Astrocyte of the spinal cord (primary cell): ENCODE results near the gene DBNL.
A peak's percentile ranks its signal among the peaks of the same experiment; 100 is the strongest.

ENCODE experiments used
- DNase-seq: peaks from one replicate; pipeline ENCODE4 v3.0.0; 2011; ENCODE audit warnings: low read depth, low spot score
- H3K4me3 ChIP-seq: 2 replicates; pipeline ENCODE4 v1.5.1; 2011; ENCODE audit warnings: low read depth, mild to moderate bottlenecking, low read length, moderate library complexity
- CTCF ChIP-seq: IDR thresholded peaks from 2 replicates; pipeline ENCODE4 v1.5.1; 2012; ENCODE audit warnings: low read depth, mild to moderate bottlenecking, low read length, inconsistent platforms
- in situ Hi-C: cut with HindIII; loops from 2 replicates; pipeline ENCODE4 v1.10.0; 2017; ENCODE audit warnings: low sequenced_read_pairs

DBNL gene

DNA sequence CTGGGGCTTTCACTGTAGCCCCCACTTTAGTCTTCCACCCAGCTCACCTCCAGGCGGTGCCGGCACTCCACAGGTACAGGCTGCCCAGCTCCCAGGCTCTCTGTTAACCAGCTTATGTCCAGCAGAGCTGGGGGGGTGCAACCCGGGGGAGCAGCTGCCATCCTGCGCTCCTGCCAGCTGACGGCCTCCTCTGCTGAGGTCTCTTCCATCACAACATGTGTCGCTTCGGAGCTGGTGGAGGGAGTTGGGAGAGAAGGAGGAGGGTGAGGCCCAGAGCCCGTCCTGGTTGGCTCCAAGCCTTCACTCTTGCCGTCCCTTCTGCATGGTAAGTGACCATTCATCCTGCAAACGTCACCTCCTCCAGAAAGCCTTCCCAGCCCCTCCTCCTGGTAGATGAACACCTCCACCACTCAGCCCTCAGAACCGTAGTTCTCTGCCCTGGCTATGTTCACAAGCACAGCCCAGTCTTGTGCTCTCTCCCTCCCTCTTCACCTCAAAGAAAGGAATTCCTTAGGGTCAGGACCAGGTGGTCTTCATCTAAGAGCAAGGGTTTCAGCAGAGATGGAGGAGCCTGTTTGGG lies 36.3 kb downstream of the DBNL start:
- no peak for TF ChIP-seq CTCF
- H3K4me3 ChIP-seq, result no peak overlapping the region

GRCh38 chr7:44081266-44081748 lies 36.8 kb downstream of the DBNL start:
- peak overlapping the region; percentile 75 for H3K4me3 ChIP-seq
- TF ChIP-seq CTCF, result no peak
- in situ Hi-C loops, result no loop called here
- DNase-seq, result no peak

More for the DNA sequence above, 36.3 kb downstream of the DBNL start:
- in situ Hi-C loops, result no loop called here
- DNase-seq, result no peak

GRCh38 chr7:44082541-44083207 lies 38.2 kb downstream of the DBNL start:
- peak overlapping the region; percentile 75 for H3K4me3 ChIP-seq
- in situ Hi-C loops, result no loop called here
- peak; percentile 99 for DNase-seq
- TF ChIP-seq CTCF, result no peak

DNA sequence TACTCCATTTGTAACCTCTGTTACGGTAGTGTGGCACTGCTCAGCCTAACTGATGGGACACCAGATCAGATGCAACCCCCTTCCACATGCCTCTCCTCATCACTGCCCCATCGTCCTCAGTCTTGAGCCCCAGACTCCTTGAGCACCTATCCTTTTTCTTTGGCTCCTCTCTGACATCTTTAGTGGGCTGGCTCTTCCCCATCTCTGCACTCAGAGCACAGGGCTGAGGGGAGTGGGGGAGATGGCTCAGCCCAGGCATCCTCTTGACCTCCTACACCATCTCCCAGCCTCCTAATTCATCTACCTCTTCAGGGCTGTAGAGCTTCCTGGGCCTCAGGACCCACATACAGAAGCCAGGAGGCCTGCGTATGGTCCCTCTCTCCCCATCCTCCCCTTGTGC lies 39.3 kb downstream of the DBNL start:
- TF ChIP-seq CTCF, result no peak
- H3K4me3 ChIP-seq, result no peak overlapping the region
- in situ Hi-C loops, result no loop called here
- no peak for DNase-seq

GRCh38 chr7:44084701-44085100 lies 40.2 kb downstream of the DBNL start:
- no peak overlapping the region for H3K4me3 ChIP-seq
- no peak for TF ChIP-seq CTCF
- peak; percentile 40 for DNase-seq
- in situ Hi-C loops, result no loop called here

DNA sequence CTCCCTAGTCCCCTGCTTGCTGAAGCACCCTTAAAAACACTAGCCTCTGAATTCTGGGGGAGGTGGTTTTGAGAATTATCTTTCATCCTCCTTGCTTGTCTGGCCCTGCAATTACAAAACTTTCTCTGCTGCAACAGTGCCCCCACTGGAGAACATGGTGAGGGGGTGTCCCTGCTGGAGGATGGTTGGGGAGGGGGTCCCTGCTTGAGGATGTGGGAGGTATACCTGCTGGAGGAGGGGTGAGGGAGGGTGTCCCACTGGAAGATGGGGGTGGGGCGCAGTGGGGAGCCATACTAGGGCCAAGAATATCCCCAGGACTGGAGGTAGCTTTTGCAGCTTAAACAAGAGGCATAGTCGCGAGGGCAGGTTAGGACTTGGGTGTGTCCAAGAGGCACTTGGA lies 41.0 kb downstream of the DBNL start:
- in situ Hi-C loops, result no loop called here
- DNase-seq, result no peak
- peak; percentile 5 for TF ChIP-seq CTCF
- H3K4me3 ChIP-seq, result no peak overlapping the region
